Measurements from ENCODE around the gene STAT5B.
A peak's percentile ranks its signal among the peaks of the same experiment; 100 is the strongest.

STAT5B gene

DNA sequence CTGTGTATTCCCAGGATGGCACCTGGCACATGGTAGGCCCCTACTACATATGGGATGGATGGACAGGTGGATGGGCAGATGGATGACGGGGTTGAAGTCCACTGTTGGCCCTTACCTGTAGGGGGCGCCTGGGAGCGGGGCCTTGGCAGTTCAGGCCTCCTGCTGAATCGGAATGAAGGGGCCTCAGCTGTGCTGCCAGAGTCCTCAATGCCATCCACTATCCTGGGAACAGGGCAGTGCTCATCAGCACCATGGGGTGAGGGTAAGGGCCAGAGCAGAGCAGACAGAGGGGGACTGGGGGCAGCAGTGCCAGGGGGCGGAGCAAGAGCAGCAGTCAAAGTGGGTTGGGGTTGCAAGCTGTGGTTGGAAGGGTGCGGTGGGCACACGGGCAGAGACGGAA, 113.1 kb downstream of the STAT5B start:
- Mint-ChIP-seq H3K27me3 (peaks cover 17% of the 10 kb centered on the region), H3K4me1 (ENCODE audit: low read depth) (peaks cover 44% of the 10 kb centered on the region), H3K9me3 (no peaks in the 10 kb centered on the region), H3K4me3 (no peak overlapping the region), H3K36me3 (ENCODE audit: low read depth) (no peaks in the 10 kb centered on the region), H3K27ac (peak overlapping the region; percentile 31)
- intact Hi-C loops (cut with micrococcal nuclease): no loop called here

DNA sequence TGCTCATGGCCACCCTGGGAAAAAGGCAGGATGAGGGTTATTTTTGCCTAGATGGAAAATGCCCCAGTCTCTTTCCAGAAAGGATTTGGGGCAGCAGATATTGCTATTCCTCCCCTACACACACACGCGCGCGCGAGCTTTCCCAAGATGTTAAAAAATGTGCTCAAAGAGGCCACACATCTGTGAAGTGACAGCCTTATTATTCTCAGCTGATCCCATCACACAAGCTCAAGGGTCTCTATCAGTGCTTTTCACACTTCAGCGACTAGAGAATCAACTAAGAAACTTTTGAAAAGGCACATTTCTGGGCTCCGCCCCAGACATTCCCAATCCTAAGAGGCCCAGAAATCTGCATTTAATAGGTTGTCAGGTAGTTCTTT, 115.7 kb downstream of the STAT5B start:
- Mint-ChIP-seq H3K4me1 (ENCODE audit: low read depth) (peaks cover 34% of the 10 kb centered on the region), H3K27ac (no peak overlapping the region), H3K36me3 (ENCODE audit: low read depth) (no peaks in the 10 kb centered on the region), H3K27me3 (peaks cover 13% of the 10 kb centered on the region), H3K4me3 (no peak overlapping the region), H3K9me3 (no peaks in the 10 kb centered on the region)
- intact Hi-C loops (cut with micrococcal nuclease): no loop called here

DNA sequence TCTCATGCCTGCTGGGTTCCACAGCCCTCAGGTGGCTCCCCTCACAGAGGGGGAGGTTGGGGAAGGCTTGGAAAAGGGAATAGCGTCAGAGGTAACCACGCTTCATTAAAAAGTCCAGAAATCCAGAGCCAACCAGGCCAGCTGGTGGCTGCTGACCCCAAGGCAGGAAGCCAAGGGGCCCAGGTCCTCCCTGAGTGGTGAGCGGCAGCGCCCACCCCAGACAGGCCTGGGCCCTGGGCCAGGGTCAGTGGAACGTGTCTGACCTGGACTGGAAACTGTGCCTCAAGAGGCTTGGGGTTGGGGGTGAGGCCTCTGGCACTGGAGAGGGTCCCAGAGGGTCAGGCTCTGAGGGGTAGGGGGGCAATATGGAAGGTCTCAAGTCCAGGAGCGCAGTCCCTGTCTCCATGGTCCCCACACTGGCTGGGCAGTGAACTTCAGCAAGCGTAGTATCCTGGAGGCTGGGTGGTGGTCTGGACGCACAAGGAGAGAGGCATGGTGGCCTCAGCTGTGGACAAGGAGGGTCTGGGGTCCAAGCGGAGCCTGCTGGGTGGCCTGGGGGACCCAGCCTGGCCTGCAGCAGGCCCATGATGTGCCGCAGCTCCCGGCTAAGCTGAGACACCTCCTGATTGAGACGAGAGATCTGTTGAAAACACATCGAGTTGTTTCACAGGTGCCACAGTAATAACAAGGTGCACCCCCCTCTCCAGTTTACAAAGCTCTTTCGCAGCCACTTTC, 116.2 kb downstream of the STAT5B start:
- Mint-ChIP-seq H3K27ac (no peak overlapping the region), H3K4me1 (ENCODE audit: low read depth) (peaks cover 38% of the 10 kb centered on the region)
- intact Hi-C loops (cut with micrococcal nuclease): no loop called here

DNA sequence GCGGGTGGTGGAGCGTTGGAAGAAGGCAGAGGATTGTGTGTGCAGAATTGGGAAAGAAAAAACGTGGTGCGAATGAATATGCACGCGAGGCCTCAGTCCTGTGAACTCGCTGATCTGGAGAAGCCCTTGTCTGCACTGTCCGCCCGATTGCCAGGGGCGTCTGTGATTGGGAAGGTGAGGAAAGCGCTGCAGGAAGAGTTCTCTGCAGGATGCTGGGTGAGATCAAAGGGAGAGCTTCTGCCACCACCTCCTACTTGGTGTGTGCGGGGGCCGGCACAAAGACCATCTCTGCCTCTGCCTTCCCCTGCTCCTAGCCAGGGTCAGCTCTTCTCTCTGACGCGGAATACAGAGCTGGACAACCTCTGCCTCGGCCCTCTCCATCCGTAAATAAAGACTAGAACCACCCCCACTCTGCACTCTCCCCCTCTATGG, 120.6 kb downstream of the STAT5B start:
- Mint-ChIP-seq H3K9me3 (no peaks in the 10 kb centered on the region), H3K4me3 (peak overlapping the region; percentile 78), H3K4me1 (ENCODE audit: low read depth) (peaks cover 44% of the 10 kb centered on the region), H3K27ac (peak overlapping the region; percentile 94), H3K36me3 (ENCODE audit: low read depth) (peaks cover 42% of the 10 kb centered on the region), H3K27me3 (no peaks in the 10 kb centered on the region)
- intact Hi-C loops (cut with micrococcal nuclease): loop anchor here (1.0 kb wide), 1 partner anchor 26 kb away; the partner anchor contains the start of gene KCNH4

More for the DNA sequence above, 116.2 kb downstream of the STAT5B start:
- no peaks in the 10 kb centered on the region for H3K9me3 Mint-ChIP-seq
- H3K36me3 Mint-ChIP-seq (ENCODE audit: low read depth): peaks cover 2% of the 10 kb centered on the region
- no peak overlapping the region for H3K4me3 Mint-ChIP-seq
- H3K27me3 Mint-ChIP-seq: peaks cover 9% of the 10 kb centered on the region

DNA sequence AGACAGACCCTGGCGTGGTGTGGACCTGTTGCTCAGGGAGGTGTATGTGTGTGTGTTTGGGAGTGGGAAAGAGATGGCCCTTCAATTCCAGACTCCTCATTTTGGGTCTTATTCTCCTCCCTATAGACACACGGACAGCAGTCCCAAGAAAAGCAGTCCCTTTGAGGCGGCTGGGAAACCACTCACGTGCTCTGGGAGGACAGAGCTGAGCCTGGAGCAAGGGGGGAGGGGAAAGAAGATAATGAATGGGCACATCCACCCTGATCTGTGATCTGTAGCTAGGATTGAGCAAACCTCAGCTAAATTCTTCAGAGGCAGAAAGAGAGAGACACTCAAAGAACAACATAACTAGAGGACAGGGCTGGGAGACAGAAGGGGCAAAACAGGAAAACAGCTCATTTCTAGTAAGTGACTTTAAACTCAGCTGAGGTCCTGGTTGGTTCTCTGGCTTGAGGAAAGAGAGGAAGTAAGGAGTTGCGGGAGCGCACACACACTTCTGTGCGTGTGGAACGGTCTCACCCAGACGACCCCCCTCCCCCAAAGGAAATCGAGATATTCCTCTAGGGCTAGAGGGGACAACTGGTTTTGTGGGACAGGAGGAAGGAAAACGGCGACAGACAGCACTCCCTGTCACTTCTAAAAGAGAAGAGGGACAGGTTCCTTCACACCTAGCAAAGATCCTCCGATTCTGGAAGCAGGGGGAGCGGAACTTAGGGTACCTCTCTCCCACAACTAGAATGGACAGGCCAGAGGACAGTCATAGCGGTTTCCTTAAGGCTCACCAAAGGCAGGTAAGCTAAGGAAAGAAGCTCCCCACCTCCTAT, 122.1 kb downstream of the STAT5B start:
- no peaks in the 10 kb centered on the region for H3K27me3 Mint-ChIP-seq
- peaks cover 46% of the 10 kb centered on the region for H3K4me1 Mint-ChIP-seq (ENCODE audit: low read depth)
- intact Hi-C loops (cut with micrococcal nuclease): no loop called here
- no peaks in the 10 kb centered on the region for H3K9me3 Mint-ChIP-seq
- H3K4me3 Mint-ChIP-seq: peak overlapping the region; percentile 78
- peak overlapping the region; percentile 94 for H3K27ac Mint-ChIP-seq
- H3K36me3 Mint-ChIP-seq (ENCODE audit: low read depth): peaks cover 49% of the 10 kb centered on the region
